Upper lobe of left lung (tissue), 4 donors: ENCODE results near the gene MSI2.

Experiments used
- EP300 ChIP-seq, 4 donors: sonication (generic); formaldehyde crosslinking; IDR thresholded peaks; one replicate each; pipeline ENCODE4 v1.5.1; 2017; ENCODE audit warnings: antibody characterized with exemption in 4 of 4, control low read depth in 2 of 4
- POLR2AphosphoS5 ChIP-seq, 2 donors: sonication (generic); formaldehyde crosslinking; IDR thresholded peaks; one replicate each; pipeline ENCODE4 v1.5.1; 2017; ENCODE audit warnings: antibody characterized with exemption in 2 of 2
- TF ChIP-seq, protein P1 (sequence below), 6 experiments: fragments of 450-650 bp in 4 of 6; fragments of 200-600 bp in 2 of 6; sonication (generic) in 2 of 6; IDR thresholded peaks; one replicate each; pipeline ENCODE4 v1.5.1; 2016 to 2019; ENCODE audit warnings: antibody characterized with exemption in 6 of 6

DNA sequence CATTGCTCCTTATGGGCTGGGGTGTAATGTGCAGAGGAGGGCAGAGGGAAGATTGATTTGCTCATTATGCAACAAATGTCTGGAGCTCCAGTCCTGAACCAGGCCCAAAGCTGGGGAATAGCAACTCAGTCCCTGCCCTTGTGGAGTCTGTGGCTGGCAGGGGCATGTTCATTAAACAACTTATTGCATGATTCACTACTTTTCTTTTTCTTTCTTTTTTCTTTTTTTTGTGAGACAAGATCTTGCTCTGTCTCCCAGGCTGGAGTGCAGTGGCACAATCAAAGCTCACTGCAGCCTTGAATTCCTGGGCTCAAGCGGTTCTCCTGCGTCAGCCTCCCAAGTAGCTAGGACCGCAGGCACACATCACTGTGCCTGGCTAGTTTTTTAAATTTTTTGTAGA, 23.1 kb downstream of the MSI2 start:
- TF ChIP-seq, protein P1, sequence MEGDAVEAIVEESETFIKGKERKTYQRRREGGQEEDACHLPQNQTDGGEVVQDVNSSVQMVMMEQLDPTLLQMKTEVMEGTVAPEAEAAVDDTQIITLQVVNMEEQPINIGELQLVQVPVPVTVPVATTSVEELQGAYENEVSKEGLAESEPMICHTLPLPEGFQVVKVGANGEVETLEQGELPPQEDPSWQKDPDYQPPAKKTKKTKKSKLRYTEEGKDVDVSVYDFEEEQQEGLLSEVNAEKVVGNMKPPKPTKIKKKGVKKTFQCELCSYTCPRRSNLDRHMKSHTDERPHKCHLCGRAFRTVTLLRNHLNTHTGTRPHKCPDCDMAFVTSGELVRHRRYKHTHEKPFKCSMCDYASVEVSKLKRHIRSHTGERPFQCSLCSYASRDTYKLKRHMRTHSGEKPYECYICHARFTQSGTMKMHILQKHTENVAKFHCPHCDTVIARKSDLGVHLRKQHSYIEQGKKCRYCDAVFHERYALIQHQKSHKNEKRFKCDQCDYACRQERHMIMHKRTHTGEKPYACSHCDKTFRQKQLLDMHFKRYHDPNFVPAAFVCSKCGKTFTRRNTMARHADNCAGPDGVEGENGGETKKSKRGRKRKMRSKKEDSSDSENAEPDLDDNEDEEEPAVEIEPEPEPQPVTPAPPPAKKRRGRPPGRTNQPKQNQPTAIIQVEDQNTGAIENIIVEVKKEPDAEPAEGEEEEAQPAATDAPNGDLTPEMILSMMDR (IDR thresholded peaks at IDR 0.05): no peak
- TF ChIP-seq POLR2AphosphoS5 (IDR thresholded peaks at IDR 0.05): no peak
- no peak for TF ChIP-seq EP300 (IDR thresholded peaks at IDR 0.05)
